Heart right ventricle (tissue), 16 donors: ENCODE measurements around the gene SLC25A21. TPM values are rescaled to one million over a fixed set of nuclear protein-coding genes. Genes with fewer than 3 reads are reported as not detected.

ENCODE experiments used
- ATAC-seq, 8 donors: fragments of 200-7000 bp; cut with Tn5 transposase; one replicate each; pipeline ENCODE4 v1.9.1; 2020; ENCODE audit warnings: mild to moderate bottlenecking in 8 of 8, moderate library complexity in 8 of 8, moderate number of reproducible peaks in 1 of 8
- DNase-seq, 2 donors: peaks; one replicate each; pipeline ENCODE4 v3.0.0-alpha.2; 2020
- H3K27ac ChIP-seq, 10 donors: fragments of 200-600 bp; sonication (generic) in 2 of 10; one replicate each; pipeline versions ENCODE4 v1.5.0 to v1.8.0; 2020 to 2022; ENCODE audit warnings: mild to moderate bottlenecking in 3 of 10
- H3K27me3 ChIP-seq, 7 donors: fragments of 200-600 bp; one replicate each; pipeline ENCODE4 v1.8.0; 2021 to 2022; ENCODE audit warnings: mild to moderate bottlenecking in 2 of 7
- H3K36me3 ChIP-seq, 9 donors: fragments of 200-600 bp; sonication (generic) in 1 of 9; one replicate each; pipeline versions ENCODE4 v1.5.0 to v1.8.0; 2020 to 2022; ENCODE audit warnings: mild to moderate bottlenecking in 2 of 9
- H3K4me1 ChIP-seq, 9 donors: fragments of 200-600 bp; sonication (generic) in 1 of 9; one replicate each; pipeline versions ENCODE4 v1.5.0 to v1.8.0; 2020 to 2022; ENCODE audit warnings: mild to moderate bottlenecking in 4 of 9
- H3K4me3 ChIP-seq, 10 donors: fragments of 200-600 bp; sonication (generic) in 2 of 10; one replicate each; pipeline versions ENCODE4 v1.5.0 to v1.8.0; 2020 to 2022; ENCODE audit warnings: mild to moderate bottlenecking in 7 of 10, moderate library complexity in 2 of 10
- H3K9me3 ChIP-seq, 11 donors: fragments of 200-600 bp in 10 of 11; sonication (generic) in 2 of 11; one replicate each; pipeline versions ENCODE4 v1.5.0 to v1.8.0; 2013 to 2022; ENCODE audit warnings: mild to moderate bottlenecking in 2 of 11, control low read depth in 1 of 11, moderate library complexity in 1 of 11
- CTCF ChIP-seq, 9 donors: fragments of 200-600 bp; sonication (generic) in 2 of 9; IDR thresholded peaks; one replicate each; pipeline versions ENCODE4 v1.5.0 to v1.8.0; 2021 to 2022; ENCODE audit warnings: antibody characterized with exemption in 9 of 9, mild to moderate bottlenecking in 5 of 9, moderate library complexity in 1 of 9
- WGBS, 2 donors: extraction: QIAGEN DNeasy Blood & Tissue Kit; methylation state at CpG; one replicate each; pipeline ENCODE4 v1.1.7; 2013; ENCODE audit warnings: inconsistent platforms in 1 of 2; 5-methylcytosine and 5-hydroxymethylcytosine counted together
- intact Hi-C, 10 donors: fragments of 100-400 bp; cut with DNase I; formaldehyde crosslinking; loops; one replicate each; pipeline versions ENCODE4 v1.11.1 to v1.14.2; 2022
- long read RNA-seq, 3 donors: library from polyadenylated mRNA; unstranded; transcript quantifications; one replicate each; pipeline ENCODE4 v2.0.0, GENCODE V29; 2020 to 2021
- polyA plus RNA-seq, 2 donors: library from polyadenylated mRNA; stranded (reverse); fragments of 200-250 nt; gene quantifications; one replicate each; pipeline ENCODE4 v1.2.3, GENCODE V29; 2013
- total RNA-seq, 10 donors: library from RNA; stranded (reverse); fragmentation: NEBNext Ultra II Directional in 3 of 10; extraction: Animal tissue kit (Norgen Biotek cat#: 25700) in 3 of 10; gene quantifications; one replicate each; pipeline versions ENCODE4 v1.2.1 to v1.2.4, GENCODE V29; 2021 to 2023
- donor health status: Arrhythmogenic right ventricular cardiomyopathy.
- donor health status: ischemic (EF 13 %, LVEDD 7.1; RV severe dilation, severe dysfunction).
- donor health status: healthy with polysubstance abuse.
- donor health status: DM: no; HTN: yes; CAD: no.
- donor health status: DM: no; HTN: no; CAD: no.
- donor health status: ischemic (EF 25% LVEDD 6.9; RV normal size, moderate dysfunction).
- donor health status: ischemic (EF 25% LVEDD 5.7; RV mildly dilated, moderate dysfunction).
- donor health status: healthy.
- donor health status: DM: yes; HTN: yes; CAD: no.
- donor health status: Ischemic cardiomyopathy.
- donor health status: ischemic (EF 35%, LVEDD 5.7; RV mildly dilated, moderate dysfunction).
- donor health status: nonischemic (EF 11% LVEDD 7.7; RV severe dilation, severe dysfunction).
- donor health status: DM: yes; HTN: yes; CAD: no.
- donor health status: PGD.
- donor health status: ischemic (EF 29% LVEDD 5.4; RV normal size, mild dysfunction).
- donor health status: nonischemic (EF 23%, LVEDD 6.1; RV moderate dilation, normal function).

SLC25A21 gene
- total RNA-seq (1 to 10 TPM in 1 of 10 donors, under 1 TPM in 9; 0.08 to 1.3 (median 0.44) TPM), polyA plus RNA-seq (under 1 TPM; 0.10 to 0.29 TPM)
- long read RNA-seq, donor 1 = 0 reads
- long read RNA-seq, donor 2 = 0 reads
- long read RNA-seq, donor 3, partial matches to known transcripts = 1 of 1 reads
- long read RNA-seq, donor 3, other reads (novel, unspliced or antisense) = 0 of 1 reads

GRCh38 chr14:37172024-37172869, at the start of gene SLC25A21:
Gene SLC25A21, minus strand, starts transcription at chr14:37172606.
- H3K36me3 ChIP-seq = no peaks in the 10 kb centered on the region
- 0 to 1% methylated on average over 63 to 66 of the region's 66 CpGs for WGBS, 2 donors
- H3K4me1 ChIP-seq = peaks cover 0 to 28% (median 8%) of the 10 kb centered on the region in 9 donors
- H3K4me3 ChIP-seq = peak within 1 kb of the TSS; percentile 50 to 81 (median 70)
- peak within 1 kb of the TSS; percentile 18 to 92 (median 84) for H3K27ac ChIP-seq
- H3K27me3 ChIP-seq = peaks cover 0 to 27% (median 0%) of the 10 kb centered on the region in 7 donors
- intact Hi-C loops = loop anchor here in 1 of 10 donors (1.0 kb wide), 1 partner anchor 25 kb away; the partner anchor contains the start of gene MIPOL1
- ATAC-seq (peak; percentile 94 to 98 (median 97)), DNase-seq (peak; percentile 69)
- TF ChIP-seq CTCF (IDR thresholded peaks at IDR 0.05) = peak in 5 of 9 donors; percentile 10 to 31 (median 26)
- no peaks in the 10 kb centered on the region for H3K9me3 ChIP-seq

GRCh38 chr14:37221073-37221472, 48.7 kb upstream of the SLC25A21 start:
- no peak for TF ChIP-seq CTCF (IDR thresholded peaks at IDR 0.05)
- ATAC-seq (no peak), DNase-seq (no peak)
- Histone ChIP-seq H3K9me3 (peaks cover 0 to 29% (median 8%) of the 10 kb centered on the region in 11 donors), H3K4me3 (no peak overlapping the region), H3K4me1 (no peaks in the 10 kb centered on the region), H3K36me3 (no peaks in the 10 kb centered on the region), H3K27ac (no peak overlapping the region), H3K27me3 (no peaks in the 10 kb centered on the region)
- 90 to 91% methylated on average over 3 of the region's 3 CpGs for WGBS, 2 donors
- intact Hi-C loops = no loop called here

GRCh38 chr14:37215345-37215744, 42.9 kb upstream of the SLC25A21 start:
- WGBS, 2 donors = 91 to 92% methylated on average over 3 of the region's 3 CpGs
- peaks cover 0 to 28% (median 0%) of the 10 kb centered on the region in 11 donors for H3K9me3 ChIP-seq

More at GRCh38 chr14:37215345-37215744, 42.9 kb upstream of the SLC25A21 start:
- peaks cover 0 to 4% (median 0%) of the 10 kb centered on the region in 9 donors for H3K36me3 ChIP-seq
- no peak overlapping the region for H3K27ac ChIP-seq
- DNase-seq (no peak), ATAC-seq (no peak)
- no peaks in the 10 kb centered on the region for H3K27me3 ChIP-seq
- no peak for TF ChIP-seq CTCF (IDR thresholded peaks at IDR 0.05)
- intact Hi-C loops = no loop called here
- no peaks in the 10 kb centered on the region for H3K4me1 ChIP-seq
- H3K4me3 ChIP-seq = no peak overlapping the region
